Measurements from ENCODE around the gene SLC16A11. TPM values are rescaled to one million over a fixed set of nuclear protein-coding genes. Genes with fewer than 3 reads are reported as not detected.

Gene SLC16A11
- polyA plus RNA-seq, 1 donor from 2014 or later, result not detected

DNA sequence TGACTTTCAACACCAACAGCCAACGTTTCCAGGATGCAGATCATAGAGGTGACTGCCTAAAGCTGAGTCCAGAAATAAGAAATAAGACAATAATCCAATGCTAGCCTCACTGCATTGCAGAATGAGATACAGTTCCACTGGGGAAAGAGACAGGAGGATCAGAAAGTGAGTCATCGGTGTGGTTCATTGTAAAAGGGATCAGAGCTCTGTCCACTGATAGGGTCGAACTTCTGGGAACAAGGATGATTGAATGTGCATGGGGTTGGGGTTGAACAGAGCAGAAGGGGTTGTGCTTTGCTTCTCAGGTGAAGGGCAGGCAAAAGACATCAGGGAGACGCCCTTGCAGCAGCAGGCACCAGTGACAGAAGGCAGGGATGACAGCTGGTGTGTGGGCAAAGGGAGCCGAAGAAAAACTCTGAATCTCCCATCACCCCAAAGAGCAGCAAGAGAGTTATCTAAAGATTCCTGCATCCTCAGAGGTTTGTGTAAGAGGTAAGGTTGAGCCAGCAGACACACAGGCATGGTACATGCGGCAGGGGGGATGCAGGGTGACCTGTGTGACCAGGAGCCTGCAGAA, 19.7 kb upstream of the SLC16A11 start:
- no peak overlapping the region for H2AFZ ChIP-seq (ENCODE audit: low read depth, low read length)
- no peaks in the 10 kb centered on the region for H3K27me3 ChIP-seq (ENCODE audit: insufficient read depth, low read depth, low read length)
- H3K79me2 ChIP-seq (replicated peaks; ENCODE audit: insufficient read depth, low read length), result no peaks in the 10 kb centered on the region
- H3K27ac ChIP-seq (ENCODE audit: low read length), result no peak overlapping the region
- H3K4me3 ChIP-seq (ENCODE audit: low read length), result no peak overlapping the region
- H3K9ac ChIP-seq (ENCODE audit: low read length), result no peak overlapping the region
- H3K4me2 ChIP-seq (ENCODE audit: low read length), result no peak overlapping the region
- H3K9me3 ChIP-seq (ENCODE audit: low read length), result no peaks in the 10 kb centered on the region
- no peaks in the 10 kb centered on the region for H4K20me1 ChIP-seq (ENCODE audit: insufficient read depth)
- no peaks in the 10 kb centered on the region for H3K9me2 ChIP-seq (ENCODE audit: insufficient read depth, low read length)
- no peaks in the 10 kb centered on the region for H3F3A ChIP-seq (ENCODE audit: insufficient read depth, low read length, poor library complexity, severe bottlenecking)
- TF ChIP-seq RAD21 (conservative IDR thresholded peaks at IDR 0.05) (no peak), POLR2AphosphoS5 (IDR thresholded peaks at IDR 0.05) (no peak), MXI1 (conservative IDR thresholded peaks at IDR 0.05; ENCODE audit: poor library complexity, severe bottlenecking) (no peak), SMC3 (conservative IDR thresholded peaks at IDR 0.05; ENCODE audit: poor library complexity) (no peak), EP300 (conservative IDR thresholded peaks at IDR 0.05; ENCODE audit: poor library complexity, severe bottlenecking) (no peak), EZH2 (IDR thresholded peaks at IDR 0.05; ENCODE audit: borderline replicate concordance, insufficient read depth, low read length, poor library complexity, severe bottlenecking) (no peak), TAF1 (IDR thresholded peaks at IDR 0.05; ENCODE audit: low read depth) (no peak)
- TF ChIP-seq, protein P1, sequence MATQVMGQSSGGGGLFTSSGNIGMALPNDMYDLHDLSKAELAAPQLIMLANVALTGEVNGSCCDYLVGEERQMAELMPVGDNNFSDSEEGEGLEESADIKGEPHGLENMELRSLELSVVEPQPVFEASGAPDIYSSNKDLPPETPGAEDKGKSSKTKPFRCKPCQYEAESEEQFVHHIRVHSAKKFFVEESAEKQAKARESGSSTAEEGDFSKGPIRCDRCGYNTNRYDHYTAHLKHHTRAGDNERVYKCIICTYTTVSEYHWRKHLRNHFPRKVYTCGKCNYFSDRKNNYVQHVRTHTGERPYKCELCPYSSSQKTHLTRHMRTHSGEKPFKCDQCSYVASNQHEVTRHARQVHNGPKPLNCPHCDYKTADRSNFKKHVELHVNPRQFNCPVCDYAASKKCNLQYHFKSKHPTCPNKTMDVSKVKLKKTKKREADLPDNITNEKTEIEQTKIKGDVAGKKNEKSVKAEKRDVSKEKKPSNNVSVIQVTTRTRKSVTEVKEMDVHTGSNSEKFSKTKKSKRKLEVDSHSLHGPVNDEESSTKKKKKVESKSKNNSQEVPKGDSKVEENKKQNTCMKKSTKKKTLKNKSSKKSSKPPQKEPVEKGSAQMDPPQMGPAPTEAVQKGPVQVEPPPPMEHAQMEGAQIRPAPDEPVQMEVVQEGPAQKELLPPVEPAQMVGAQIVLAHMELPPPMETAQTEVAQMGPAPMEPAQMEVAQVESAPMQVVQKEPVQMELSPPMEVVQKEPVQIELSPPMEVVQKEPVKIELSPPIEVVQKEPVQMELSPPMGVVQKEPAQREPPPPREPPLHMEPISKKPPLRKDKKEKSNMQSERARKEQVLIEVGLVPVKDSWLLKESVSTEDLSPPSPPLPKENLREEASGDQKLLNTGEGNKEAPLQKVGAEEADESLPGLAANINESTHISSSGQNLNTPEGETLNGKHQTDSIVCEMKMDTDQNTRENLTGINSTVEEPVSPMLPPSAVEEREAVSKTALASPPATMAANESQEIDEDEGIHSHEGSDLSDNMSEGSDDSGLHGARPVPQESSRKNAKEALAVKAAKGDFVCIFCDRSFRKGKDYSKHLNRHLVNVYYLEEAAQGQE (IDR thresholded peaks at IDR 0.05; ENCODE audit: borderline replicate concordance), result no peak
- TF ChIP-seq, protein P2, sequence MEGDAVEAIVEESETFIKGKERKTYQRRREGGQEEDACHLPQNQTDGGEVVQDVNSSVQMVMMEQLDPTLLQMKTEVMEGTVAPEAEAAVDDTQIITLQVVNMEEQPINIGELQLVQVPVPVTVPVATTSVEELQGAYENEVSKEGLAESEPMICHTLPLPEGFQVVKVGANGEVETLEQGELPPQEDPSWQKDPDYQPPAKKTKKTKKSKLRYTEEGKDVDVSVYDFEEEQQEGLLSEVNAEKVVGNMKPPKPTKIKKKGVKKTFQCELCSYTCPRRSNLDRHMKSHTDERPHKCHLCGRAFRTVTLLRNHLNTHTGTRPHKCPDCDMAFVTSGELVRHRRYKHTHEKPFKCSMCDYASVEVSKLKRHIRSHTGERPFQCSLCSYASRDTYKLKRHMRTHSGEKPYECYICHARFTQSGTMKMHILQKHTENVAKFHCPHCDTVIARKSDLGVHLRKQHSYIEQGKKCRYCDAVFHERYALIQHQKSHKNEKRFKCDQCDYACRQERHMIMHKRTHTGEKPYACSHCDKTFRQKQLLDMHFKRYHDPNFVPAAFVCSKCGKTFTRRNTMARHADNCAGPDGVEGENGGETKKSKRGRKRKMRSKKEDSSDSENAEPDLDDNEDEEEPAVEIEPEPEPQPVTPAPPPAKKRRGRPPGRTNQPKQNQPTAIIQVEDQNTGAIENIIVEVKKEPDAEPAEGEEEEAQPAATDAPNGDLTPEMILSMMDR (IDR thresholded peaks at IDR 0.05; ENCODE audit: poor library complexity, severe bottlenecking), result no peak
- H3K36me3 ChIP-seq (ENCODE audit: insufficient read depth, low read length), result no peaks in the 10 kb centered on the region

DNA sequence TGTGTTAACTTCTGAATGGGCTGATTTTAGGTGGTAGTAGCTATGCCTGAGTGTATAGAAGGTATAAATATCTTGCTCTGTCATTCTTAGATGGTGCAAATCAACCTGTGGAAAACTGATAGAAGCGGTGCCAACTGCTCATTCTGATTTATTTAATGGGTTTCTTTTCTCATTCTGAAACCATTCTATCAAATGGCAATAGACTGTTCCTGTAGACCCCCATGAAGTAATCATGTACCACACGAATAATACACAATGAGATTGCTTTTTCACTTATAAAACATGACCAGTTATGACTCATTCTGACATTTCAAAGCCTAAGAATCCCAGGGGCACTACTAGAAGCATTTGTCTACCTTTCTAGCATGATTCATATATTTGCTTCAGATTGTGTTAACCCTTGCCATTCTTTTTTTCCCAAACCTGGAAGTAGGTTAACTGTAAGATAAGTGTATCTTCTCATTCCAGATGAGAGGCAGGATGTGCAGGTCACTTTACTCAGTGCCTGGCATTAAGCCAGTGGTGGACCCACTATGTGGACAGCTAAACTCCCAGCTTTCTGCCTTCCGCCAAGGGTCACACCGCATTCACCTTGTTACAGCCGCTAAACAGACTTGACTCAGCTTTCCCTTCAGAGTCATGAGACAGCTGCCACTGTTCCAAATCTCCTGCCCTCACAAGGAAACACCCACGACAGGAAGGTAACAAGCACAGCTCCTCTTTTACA, 16.4 kb upstream of the SLC16A11 start:
- no peak overlapping the region for H2AFZ ChIP-seq (ENCODE audit: low read depth, low read length)
- H3K27me3 ChIP-seq (ENCODE audit: insufficient read depth, low read depth, low read length), result no peaks in the 10 kb centered on the region
- TF ChIP-seq, protein P1 (IDR thresholded peaks at IDR 0.05; ENCODE audit: borderline replicate concordance), result no peak
- no peak for TF ChIP-seq RAD21 (conservative IDR thresholded peaks at IDR 0.05)
- TF ChIP-seq, protein P2 (IDR thresholded peaks at IDR 0.05; ENCODE audit: poor library complexity, severe bottlenecking), result no peak
- TF ChIP-seq POLR2AphosphoS5 (IDR thresholded peaks at IDR 0.05), result no peak
- TF ChIP-seq TAF1 (IDR thresholded peaks at IDR 0.05; ENCODE audit: low read depth), result no peak
- no peak for TF ChIP-seq EP300 (conservative IDR thresholded peaks at IDR 0.05; ENCODE audit: poor library complexity, severe bottlenecking)
- no peak for TF ChIP-seq MXI1 (conservative IDR thresholded peaks at IDR 0.05; ENCODE audit: poor library complexity, severe bottlenecking)
- H3K9me3 ChIP-seq (ENCODE audit: low read length), result no peaks in the 10 kb centered on the region
- no peaks in the 10 kb centered on the region for H4K20me1 ChIP-seq (ENCODE audit: insufficient read depth)
- H3F3A ChIP-seq (ENCODE audit: insufficient read depth, low read length, poor library complexity, severe bottlenecking), result no peaks in the 10 kb centered on the region
- H3K9ac ChIP-seq (ENCODE audit: low read length), result no peak overlapping the region
- no peaks in the 10 kb centered on the region for H3K9me2 ChIP-seq (ENCODE audit: insufficient read depth, low read length)
- H3K4me2 ChIP-seq (ENCODE audit: low read length), result no peak overlapping the region
- no peaks in the 10 kb centered on the region for H3K36me3 ChIP-seq (ENCODE audit: insufficient read depth, low read length)
- H3K79me2 ChIP-seq (replicated peaks; ENCODE audit: insufficient read depth, low read length), result no peaks in the 10 kb centered on the region
- H3K27ac ChIP-seq (ENCODE audit: low read length), result no peak overlapping the region
- no peak overlapping the region for H3K4me3 ChIP-seq (ENCODE audit: low read length)
